ENCODE measurements around the gene ABCC1.

- TF ChIP-seq FOXP4 (CRISPR knock-in tag; IDR thresholded peaks at IDR 0.05), result no peak
- TF ChIP-seq, protein P1, sequence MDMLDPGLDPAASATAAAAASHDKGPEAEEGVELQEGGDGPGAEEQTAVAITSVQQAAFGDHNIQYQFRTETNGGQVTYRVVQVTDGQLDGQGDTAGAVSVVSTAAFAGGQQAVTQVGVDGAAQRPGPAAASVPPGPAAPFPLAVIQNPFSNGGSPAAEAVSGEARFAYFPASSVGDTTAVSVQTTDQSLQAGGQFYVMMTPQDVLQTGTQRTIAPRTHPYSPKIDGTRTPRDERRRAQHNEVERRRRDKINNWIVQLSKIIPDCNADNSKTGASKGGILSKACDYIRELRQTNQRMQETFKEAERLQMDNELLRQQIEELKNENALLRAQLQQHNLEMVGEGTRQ (CRISPR knock-in tag; IDR thresholded peaks at IDR 0.05), result no peak
Measured at GRCh38 chr16:16182918-16183317, 233.5 kb downstream of the ABCC1 start.

All from WTC11 (cell line).